NCI-H345 (cell line): ENCODE results near the gene HOXD13.

Source experiments
- DNase-seq: peaks from one replicate; lab custom pipeline; 2025; lab: John Stamatoyannopoulos, UW

HOXD13 gene

GRCh38 chr2:176081376-176081836, 11.1 kb upstream of the HOXD13 start:
- DNase-seq: no peak

- no peak for DNase-seq
Observed at GRCh38 chr2:176081837-176082524, 10.5 kb upstream of the HOXD13 start.

GRCh38 chr2:176082525-176082823, 10.0 kb upstream of the HOXD13 start:
- DNase-seq: no peak

GRCh38 chr2:176082824-176083751, 9.4 kb upstream of the HOXD13 start:
- no peak for DNase-seq

GRCh38 chr2:176083796-176084261, 8.7 kb upstream of the HOXD13 start, which contains the start of gene EVX2:
Gene EVX2, minus strand, starts transcription at chr2:176083962. Its CDS starts 186 bp downstream, at chr2:176083776.
- DNase-seq: no peak

- DNase-seq: peak; percentile 10
Observed at GRCh38 chr2:176084611-176085119, 7.9 kb upstream of the HOXD13 start.

- DNase-seq: peak; percentile 16
Observed at GRCh38 chr2:176085120-176085788, 7.3 kb upstream of the HOXD13 start.

- DNase-seq: peak; percentile 75
Observed at GRCh38 chr2:176085861-176086771, 6.4 kb upstream of the HOXD13 start.

GRCh38 chr2:176087330-176088047, 5.0 kb upstream of the HOXD13 start:
- no peak for DNase-seq

- peak; percentile 78 for DNase-seq
Observed at GRCh38 chr2:176088048-176088936, 4.2 kb upstream of the HOXD13 start.

GRCh38 chr2:176088937-176089842, 3.3 kb upstream of the HOXD13 start:
- DNase-seq: no peak

- no peak for DNase-seq
Observed at GRCh38 chr2:176089843-176090395, 2.6 kb upstream of the HOXD13 start.

GRCh38 chr2:176090862-176091261, 1.7 kb upstream of the HOXD13 start:
- DNase-seq: no peak

- no peak for DNase-seq
Observed at GRCh38 chr2:176091329-176092258, 927 bp upstream of the HOXD13 start.

- DNase-seq: no peak
Observed at GRCh38 chr2:176093145-176093897, 800 bp downstream of the HOXD13 start.

GRCh38 chr2:176093898-176094249, 1.4 kb downstream of the HOXD13 start:
- DNase-seq: no peak
